HG03342 (cell line): Measurements from ENCODE around the gene BBS4.

Experiments
- ATAC-seq: cut with Tn5 transposase; IDR thresholded peaks from one replicate; pipeline ENCODE4 v1.9.1; 2021; ENCODE audit warnings: mild to moderate bottlenecking, moderate library complexity; ENCODE audit not compliant: unreplicated experiment

BBS4 gene

GRCh38 chr15:72758182-72758581, 72.2 kb downstream of the BBS4 start:
- no peak for ATAC-seq

DNA sequence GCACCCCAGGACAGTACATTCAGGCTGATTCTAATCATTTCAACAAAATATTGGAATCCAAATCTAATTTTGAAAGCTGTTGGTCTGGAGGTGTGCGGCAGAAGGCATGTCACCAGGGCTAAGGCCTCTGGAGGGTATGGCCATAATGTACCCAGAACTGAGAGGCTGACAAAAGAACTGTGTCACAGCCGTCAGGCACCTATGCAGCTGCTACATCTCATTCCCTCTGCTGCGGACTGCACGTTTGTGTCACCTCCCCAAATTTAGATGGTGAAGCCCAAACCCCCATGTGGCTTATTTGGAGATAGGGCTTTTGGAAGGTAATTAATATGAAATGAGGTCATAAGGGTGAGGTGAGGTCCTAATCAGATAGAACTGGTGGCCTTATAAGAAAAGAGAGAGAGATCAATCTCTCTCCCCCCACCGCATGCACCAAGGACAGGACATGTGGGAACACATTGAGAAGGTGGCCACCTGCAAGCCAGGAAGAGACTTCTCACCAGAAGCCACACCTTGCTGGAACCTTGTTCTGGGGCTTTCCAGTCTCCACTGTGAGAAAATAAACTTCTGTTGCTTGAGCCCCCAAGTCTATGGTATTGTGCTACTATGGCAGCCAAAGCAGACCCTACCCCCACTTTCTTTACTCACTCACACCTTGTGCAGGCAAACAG, 74.7 kb downstream of the BBS4 start:
- ATAC-seq = no peak

GRCh38 chr15:72764656-72765055, 78.6 kb downstream of the BBS4 start:
- ATAC-seq = no peak

- no peak for ATAC-seq
These were observed 80.0 kb downstream of the BBS4 start for GRCh38 chr15:72766025-72766424.

- no peak for ATAC-seq
These were observed 80.8 kb downstream of the BBS4 start for GRCh38 chr15:72766780-72767179.

DNA sequence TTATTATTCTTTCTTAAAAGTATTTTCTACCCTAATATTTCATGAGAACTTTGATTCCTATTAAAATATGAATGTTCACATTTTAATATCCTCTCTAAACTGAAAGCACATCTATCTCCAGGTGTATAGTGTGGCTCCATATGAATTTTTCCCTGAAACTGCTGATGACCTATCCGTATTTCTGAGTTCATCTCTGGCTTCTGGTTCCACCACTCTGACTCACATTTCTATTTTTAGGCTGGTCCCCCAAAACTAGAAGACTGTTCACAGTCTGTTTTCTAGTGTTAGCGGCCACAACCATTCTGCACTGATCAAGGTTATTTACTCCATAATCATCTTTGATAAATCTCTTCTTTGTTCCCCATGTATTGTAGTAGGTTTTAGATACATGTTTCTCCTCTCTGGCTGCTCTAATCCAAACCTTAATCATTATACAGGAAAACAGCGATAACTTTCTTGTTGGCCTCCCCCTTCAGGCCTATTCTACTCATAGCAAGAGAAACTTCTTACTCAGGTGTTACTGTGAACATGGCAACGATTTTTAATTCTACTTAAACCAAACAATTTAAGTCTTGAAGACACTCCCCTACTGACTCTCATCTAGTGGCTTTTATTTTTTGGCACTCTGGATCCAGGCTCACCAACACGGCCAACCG, 84.8 kb downstream of the BBS4 start:
- ATAC-seq = no peak

DNA sequence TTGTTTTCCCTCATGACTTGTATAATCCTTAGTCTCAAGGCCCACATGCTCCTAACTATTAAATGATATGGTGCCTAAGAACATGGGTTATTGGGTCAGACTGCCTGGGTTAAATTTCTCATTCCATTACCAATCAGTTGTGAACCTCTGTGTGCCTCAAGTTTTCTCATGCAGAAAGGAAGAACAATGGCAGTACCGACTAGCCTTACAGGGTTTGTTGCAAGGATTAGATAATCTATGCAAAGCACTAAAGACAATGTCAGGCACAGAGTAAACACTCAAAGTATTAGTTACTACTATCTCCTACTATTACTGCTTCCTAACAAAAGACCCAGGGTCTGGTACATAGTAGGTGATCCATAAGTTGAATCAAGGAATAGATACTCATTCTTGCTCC, 85.3 kb downstream of the BBS4 start:
- no peak for ATAC-seq

- ATAC-seq = no peak
These were observed 88.8 kb downstream of the BBS4 start for GRCh38 chr15:72774696-72775383.

GRCh38 chr15:72778796-72779195, 92.8 kb downstream of the BBS4 start:
- ATAC-seq = no peak

DNA sequence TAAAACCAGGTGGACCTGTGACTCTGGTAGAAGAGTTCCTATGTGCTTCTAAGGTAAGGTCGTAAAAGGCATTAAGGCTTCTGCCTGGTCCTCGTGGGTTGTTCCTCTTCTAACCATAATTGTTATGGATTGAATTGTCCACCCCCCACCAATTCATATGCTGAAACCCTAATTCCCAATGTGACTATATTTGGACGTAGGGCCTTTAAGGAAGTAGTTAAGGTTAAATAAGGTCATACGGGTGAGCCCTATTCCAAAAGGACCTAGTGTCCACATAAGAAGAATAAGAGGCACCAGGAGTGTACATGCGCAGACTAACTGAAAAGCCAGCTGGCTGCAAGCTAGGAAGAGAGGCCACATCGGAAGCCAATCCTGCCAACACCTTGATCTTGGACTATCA, 95.6 kb downstream of the BBS4 start:
- ATAC-seq = no peak

- no peak for ATAC-seq
These were observed 96.4 kb downstream of the BBS4 start for GRCh38 chr15:72782274-72783003.

DNA sequence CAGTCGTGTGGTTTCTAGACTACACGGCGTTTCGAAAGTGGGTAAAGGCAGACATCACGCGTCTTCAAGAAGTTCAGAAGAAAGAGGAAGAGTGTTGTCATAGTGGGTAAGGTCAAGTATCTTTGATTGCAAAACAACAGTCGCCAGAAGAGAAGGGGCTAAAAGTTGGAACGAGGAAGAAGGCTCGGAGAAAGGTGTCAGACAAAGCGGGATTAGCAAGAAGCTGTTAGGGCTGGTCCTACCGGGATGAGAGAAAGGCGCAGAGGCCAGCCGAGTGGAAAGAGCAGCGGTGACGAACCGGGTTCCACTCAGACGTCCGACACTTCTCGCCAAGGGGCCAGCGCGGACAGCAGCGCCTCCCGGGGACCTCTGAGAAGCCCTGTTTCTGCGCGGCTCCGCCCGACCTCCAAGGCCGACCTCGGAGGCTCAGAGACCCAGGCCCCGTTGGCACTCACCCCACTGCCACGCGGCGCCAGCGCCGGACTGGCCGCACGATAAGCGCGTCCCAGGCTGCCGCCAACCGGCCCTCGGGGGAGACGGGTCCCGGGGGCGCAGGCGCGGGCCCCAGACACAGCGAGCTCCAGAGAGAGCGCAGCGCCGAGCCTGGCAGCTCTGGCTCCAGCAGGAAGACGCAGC, 97.1 kb downstream of the BBS4 start:
- peak; percentile 27 for ATAC-seq

- ATAC-seq = peak; percentile 62
These were observed 97.8 kb downstream of the BBS4 start, which contains the start of gene ADPGK for GRCh38 chr15:72783640-72784455. Gene ADPGK (minus strand): TSS chr15:72783758. CDS start chr15:72783691, 67 bp downstream.

DNA sequence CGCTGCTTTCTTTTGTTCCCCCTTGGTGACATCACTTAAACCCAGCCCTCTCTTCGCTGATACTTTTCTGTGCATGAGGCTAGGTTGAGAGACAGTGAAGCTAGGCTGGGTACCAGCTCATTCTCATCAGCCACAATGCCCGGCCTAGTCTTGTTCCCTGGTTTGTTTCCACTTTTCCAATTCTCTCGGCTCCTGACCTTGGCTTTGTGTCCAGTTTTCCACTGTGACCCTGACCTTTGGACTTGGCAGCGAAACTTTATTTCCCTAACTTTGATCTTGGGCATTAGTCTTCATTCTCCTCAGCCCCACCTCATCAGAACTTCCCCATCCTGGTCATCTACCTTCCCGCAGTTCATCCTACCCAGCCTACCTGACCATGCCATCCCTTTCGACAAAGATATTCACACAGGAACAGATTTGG, 98.5 kb downstream of the BBS4 start:
- no peak for ATAC-seq

- no peak for ATAC-seq
These were observed 99.4 kb downstream of the BBS4 start for GRCh38 chr15:72785432-72785831.

DNA sequence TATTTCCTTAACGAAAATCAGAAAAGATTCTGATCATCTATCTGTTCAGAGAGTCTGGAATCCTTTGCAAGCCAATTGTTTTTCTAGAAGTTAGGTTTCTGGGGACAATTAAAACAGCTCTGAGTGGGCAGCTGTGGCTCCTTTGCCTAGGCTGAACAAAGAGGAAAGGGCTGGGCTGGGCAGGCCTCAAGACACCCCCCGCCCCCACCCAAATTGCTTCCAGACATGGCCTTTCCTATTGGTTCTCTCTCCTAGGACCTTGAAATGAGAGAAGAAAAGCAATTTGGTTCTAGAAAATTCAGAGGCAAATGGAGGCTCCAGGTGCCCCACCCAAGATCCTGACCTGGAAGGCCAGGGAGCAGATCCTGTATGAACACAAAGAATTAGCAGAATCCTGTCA, 99.8 kb downstream of the BBS4 start:
- no peak for ATAC-seq

- no peak for ATAC-seq
These were observed 100.2 kb downstream of the BBS4 start for GRCh38 chr15:72786242-72786641.

- ATAC-seq = no peak
These were observed 100.8 kb downstream of the BBS4 start for GRCh38 chr15:72786676-72787345.

GRCh38 chr15:72787526-72787925, 101.5 kb downstream of the BBS4 start:
- no peak for ATAC-seq
